ENCODE measurements around the gene ZCCHC7.

GRCh38 chr9:37151812-37152211 lies 31.4 kb downstream of the ZCCHC7 start:
- TF ChIP-seq RFX5 (IDR thresholded peaks at IDR 0.05; ENCODE audit: low read depth, low read length): no peak
- no peak for TF ChIP-seq SIX5 (IDR thresholded peaks at IDR 0.05; ENCODE audit: borderline replicate concordance in 1 of 2, insufficient read depth in 1 of 2, low read depth in 1 of 2, low read length in 2 of 2)
- TF ChIP-seq ZNF274 (IDR thresholded peaks at IDR 0.05; ENCODE audit: borderline replicate concordance, low read depth, low read length): no peak
- no peak for TF ChIP-seq RAD21 (CRISPR knock-in tag; conservative IDR thresholded peaks at IDR 0.05 in 1 of 2, IDR thresholded peaks at IDR 0.05 in 1 of 2)
- TF ChIP-seq SP1 (CRISPR knock-in tag; IDR thresholded peaks at IDR 0.05): no peak
- TF ChIP-seq CTCF (IDR thresholded peaks at IDR 0.05 in 2 of 3, conservative IDR thresholded peaks at IDR 0.05 in 1 of 3; ENCODE audit: insufficient read depth in 2 of 3, low read depth in 1 of 3, low read length in 3 of 3): no peak
- no peak for TF ChIP-seq SRSF7 (optimal IDR thresholded peaks at IDR 0.05; ENCODE audit: low read depth, low read length)
- no peak for TF ChIP-seq ZNF133 (CRISPR knock-in tag; IDR thresholded peaks at IDR 0.05)
- TF ChIP-seq, protein P1, sequence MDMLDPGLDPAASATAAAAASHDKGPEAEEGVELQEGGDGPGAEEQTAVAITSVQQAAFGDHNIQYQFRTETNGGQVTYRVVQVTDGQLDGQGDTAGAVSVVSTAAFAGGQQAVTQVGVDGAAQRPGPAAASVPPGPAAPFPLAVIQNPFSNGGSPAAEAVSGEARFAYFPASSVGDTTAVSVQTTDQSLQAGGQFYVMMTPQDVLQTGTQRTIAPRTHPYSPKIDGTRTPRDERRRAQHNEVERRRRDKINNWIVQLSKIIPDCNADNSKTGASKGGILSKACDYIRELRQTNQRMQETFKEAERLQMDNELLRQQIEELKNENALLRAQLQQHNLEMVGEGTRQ (CRISPR knock-in tag; IDR thresholded peaks at IDR 0.05): no peak
- no peak for TF ChIP-seq EZH2 (IDR thresholded peaks at IDR 0.05; ENCODE audit: borderline replicate concordance, low read depth, low read length)
